Activated effector memory CD4-positive, alpha-beta T cell treated with Interleukin-2 at 50 U/mL for 16 hours (primary cell): Measurements from ENCODE around the gene CDH2.

Source experiments
- DNase-seq: peaks from one replicate; pipeline ENCODE4 v3.0.0-alpha.2; 2020

Gene CDH2

GRCh38 chr18:28080876-28081300 is 96.0 kb downstream of the CDH2 start:
- DNase-seq, result no peak

GRCh38 chr18:28079883-28080282 is 97.0 kb downstream of the CDH2 start:
- no peak for DNase-seq

- DNase-seq, result no peak
Measured at GRCh38 chr18:28078849-28079248, 98.1 kb downstream of the CDH2 start.

- no peak for DNase-seq
Measured at GRCh38 chr18:28078298-28078697, 98.6 kb downstream of the CDH2 start.

- DNase-seq, result no peak
Measured at GRCh38 chr18:28075501-28075900, 101.4 kb downstream of the CDH2 start.

GRCh38 chr18:28074076-28074475 is 102.9 kb downstream of the CDH2 start:
- no peak for DNase-seq

- no peak for DNase-seq
Measured at GRCh38 chr18:28073658-28074057, 103.3 kb downstream of the CDH2 start.

GRCh38 chr18:28071199-28071598 is 105.7 kb downstream of the CDH2 start:
- DNase-seq, result no peak

GRCh38 chr18:28068207-28068606 is 108.7 kb downstream of the CDH2 start:
- DNase-seq, result no peak

- no peak for DNase-seq
Measured at GRCh38 chr18:28067346-28067745, 109.6 kb downstream of the CDH2 start.

GRCh38 chr18:28065793-28066186 is 111.1 kb downstream of the CDH2 start:
- no peak for DNase-seq

- no peak for DNase-seq
Measured at GRCh38 chr18:28065031-28065792, 111.7 kb downstream of the CDH2 start.

- DNase-seq, result no peak
Measured at GRCh38 chr18:28063926-28064325, 113.0 kb downstream of the CDH2 start.

- no peak for DNase-seq
Measured at GRCh38 chr18:28063271-28063761, 113.6 kb downstream of the CDH2 start.

GRCh38 chr18:28062443-28062842 is 114.5 kb downstream of the CDH2 start:
- no peak for DNase-seq

- DNase-seq, result no peak
Measured at GRCh38 chr18:28059861-28060260, 117.1 kb downstream of the CDH2 start.

- DNase-seq, result no peak
Measured at GRCh38 chr18:28050545-28050944, 126.4 kb downstream of the CDH2 start.

- no peak for DNase-seq
Measured at GRCh38 chr18:28048612-28049011, 128.3 kb downstream of the CDH2 start.

GRCh38 chr18:28045880-28046279 is 131.1 kb downstream of the CDH2 start:
- DNase-seq, result no peak

- DNase-seq, result no peak
Measured at GRCh38 chr18:28045176-28045810, 131.6 kb downstream of the CDH2 start.

- no peak for DNase-seq
Measured at GRCh38 chr18:28044036-28044435, 132.9 kb downstream of the CDH2 start.

- no peak for DNase-seq
Measured at GRCh38 chr18:28043631-28044030, 133.3 kb downstream of the CDH2 start.

- no peak for DNase-seq
Measured at GRCh38 chr18:28041366-28041765, 135.6 kb downstream of the CDH2 start.

- DNase-seq, result no peak
Measured at GRCh38 chr18:28040716-28041115, 136.2 kb downstream of the CDH2 start.

GRCh38 chr18:28040211-28040610 is 136.7 kb downstream of the CDH2 start:
- DNase-seq, result no peak
